Transverse colon (tissue), 4 donors: Measurements from ENCODE around the gene RBM20. TPM values are rescaled to one million over a fixed set of nuclear protein-coding genes. Genes with fewer than 3 reads are reported as not detected.

Experiments
- DNase-seq: peaks from one replicate; pipeline ENCODE4 v3.0.0-alpha.2; 2019
- H3K27ac ChIP-seq, 4 donors: fragments of 200-600 bp; sonication (generic); 2 replicates each; pipeline ENCODE4 v1.5.1; 2016 to 2018; ENCODE audit warnings: inconsistent platforms in 4 of 4
- H3K27me3 ChIP-seq: fragments of 200-600 bp; sonication (generic); 2 replicates; pipeline ENCODE4 v1.5.1; 2017; ENCODE audit warnings: inconsistent platforms
- H3K36me3 ChIP-seq, 4 donors: fragments of 200-600 bp; sonication (generic); 2 replicates each; pipeline ENCODE4 v1.5.1; 2017 to 2019; ENCODE audit warnings: inconsistent platforms in 4 of 4
- H3K4me1 ChIP-seq, 4 donors: fragments of 200-600 bp; sonication (generic); 2 replicates each; pipeline ENCODE4 v1.5.1; 2017 to 2020; ENCODE audit warnings: inconsistent platforms in 4 of 4
- H3K4me3 ChIP-seq, 4 donors: fragments of 200-600 bp; sonication (generic); 1 replicate in 1 of 4; 2 replicates in 3 of 4; pipeline versions ENCODE4 v1.5.1 to v1.6.1; 2017 to 2019; ENCODE audit warnings: inconsistent platforms in 4 of 4
- H3K9me3 ChIP-seq, 2 donors: fragments of 200-600 bp; sonication (generic); 2 replicates each; pipeline ENCODE4 v1.5.1; 2017 to 2019; ENCODE audit warnings: inconsistent platforms in 2 of 2
- CTCF ChIP-seq, 5 experiments: fragments of 200-600 bp in 3 of 5; fragments of 450-650 bp in 2 of 5; sonication (generic) in 3 of 5; IDR thresholded peaks; 1 replicate in 2 of 5; 2 replicates in 3 of 5; pipeline ENCODE4 v1.5.1; 2016 to 2017; ENCODE audit warnings: antibody characterized with exemption in 5 of 5, inconsistent platforms in 3 of 5, mild to moderate bottlenecking in 2 of 5, moderate library complexity in 1 of 5
- EP300 ChIP-seq: sonication (generic); formaldehyde crosslinking; IDR thresholded peaks from one replicate; pipeline ENCODE4 v1.6.1; 2017; ENCODE audit warnings: antibody characterized with exemption, low read depth
- POLR2A ChIP-seq: fragments of 450-650 bp; IDR thresholded peaks from one replicate; pipeline ENCODE4 v1.6.1; 2016; ENCODE audit warnings: antibody characterized with exemption, mild to moderate bottlenecking, moderate library complexity
- POLR2AphosphoS5 ChIP-seq, 3 donors: sonication (generic); formaldehyde crosslinking; IDR thresholded peaks; one replicate each; pipeline ENCODE4 v1.6.1; 2016; ENCODE audit warnings: antibody characterized with exemption in 3 of 3
- WGBS, 2 donors: methylation state at CpG; one replicate each; pipeline ENCODE4 v1.1.5; 2018; ENCODE audit warnings: low coverage in 1 of 2; 5-methylcytosine and 5-hydroxymethylcytosine counted together
- in situ Hi-C, 4 donors: fragments of 200-750 bp; cut with MboI; loops; one replicate each; pipeline versions ENCODE4 v1.15.0 to v1.15.1; 2017; ENCODE audit warnings: low sequenced_read_pairs in 3 of 4, low pct_ligation_motif_present in 1 of 4, low pct_unique_long_range_greater_than_20kb in 1 of 4
- intact Hi-C: fragments of 100-400 bp; cut with DNase I; formaldehyde crosslinking; loops from one replicate; pipeline ENCODE4 v1.15.1; 2023; ENCODE audit warnings: low total_unique reads
- total RNA-seq, 4 donors: library from RNA; depleted of rRNA; stranded (reverse); fragments of >200 nt; gene quantifications; one replicate each; pipeline ENCODE4 v1.1.0, GENCODE V29; 2016

RBM20 gene
- total RNA-seq, 4 donors from 2014 or later = 1.2 to 10.5 (median 2.9) TPM

- Histone ChIP-seq H3K4me3 (no peak overlapping the region), H3K9me3 (no peaks in the 10 kb centered on the region), H3K27ac (peak overlapping the region in 3 of 4 donors; percentile 8 to 67 (median 63)), H3K4me1 (peaks cover 18 to 53% (median 30%) of the 10 kb centered on the region in 4 donors), H3K27me3 (no peaks in the 10 kb centered on the region), H3K36me3 (no peaks in the 10 kb centered on the region)
- no peak for DNase-seq
- intact Hi-C loops (no loop called here), in situ Hi-C loops (loop anchor here in 2 of 4 donors (10.0 kb wide), 2 partner anchors 80 to 90 kb away; no protein-coding TSS in a partner anchor)
- 77 to 79% methylated on average over 2 to 5 of the region's 5 CpGs for WGBS, 2 donors
- TF ChIP-seq POLR2A (no peak), POLR2AphosphoS5 (IDR thresholded peaks at IDR 0.05) (peak in 1 of 3 donors; percentile 75), EP300 (no peak), CTCF (IDR thresholded peaks at IDR 0.05) (no peak)
Observed at GRCh38 chr10:110805292-110805691, 161.2 kb downstream of the RBM20 start.

- in situ Hi-C loops = loop anchor here in 2 of 4 donors (10.0 kb wide), 2 partner anchors 78 to 88 kb away; no protein-coding TSS in a partner anchor
- no peak overlapping the region for H3K4me3 ChIP-seq
- no peaks in the 10 kb centered on the region for H3K9me3 ChIP-seq
- H3K4me1 ChIP-seq = peaks cover 18 to 53% (median 30%) of the 10 kb centered on the region in 4 donors
- WGBS, 2 donors = 76 to 79% methylated on average over 2 to 4 of the region's 4 CpGs
- no peak for DNase-seq
- H3K36me3 ChIP-seq = no peaks in the 10 kb centered on the region
- intact Hi-C loops = no loop called here
- no peak overlapping the region for H3K27ac ChIP-seq
- H3K27me3 ChIP-seq = no peaks in the 10 kb centered on the region
- TF ChIP-seq POLR2AphosphoS5 (IDR thresholded peaks at IDR 0.05) (no peak), EP300 (no peak), POLR2A (no peak), CTCF (IDR thresholded peaks at IDR 0.05) (no peak)
Observed at GRCh38 chr10:110806335-110806734, 162.2 kb downstream of the RBM20 start.

GRCh38 chr10:110808123-110808522, 164.0 kb downstream of the RBM20 start:
- DNase-seq = no peak
- Histone ChIP-seq H3K9me3 (no peaks in the 10 kb centered on the region), H3K36me3 (no peaks in the 10 kb centered on the region), H3K4me3 (no peak overlapping the region), H3K4me1 (peaks cover 11 to 40% (median 20%) of the 10 kb centered on the region in 4 donors), H3K27me3 (no peaks in the 10 kb centered on the region), H3K27ac (peak overlapping the region; percentile 44 to 73 (median 58))
- intact Hi-C loops (no loop called here), in situ Hi-C loops (loop anchor here in 2 of 4 donors (10.0 kb wide), 2 partner anchors 77 to 87 kb away; no protein-coding TSS in a partner anchor)
- 94% methylated on average over 3 of the region's 3 CpGs; no CpG with 5 or more reads in 1 of the 2 donors for WGBS, 2 donors
- TF ChIP-seq POLR2AphosphoS5 (IDR thresholded peaks at IDR 0.05) (no peak), POLR2A (no peak)

GRCh38 chr10:110808615-110809014, 164.5 kb downstream of the RBM20 start:
- peak; percentile 45 for DNase-seq
- Histone ChIP-seq H3K4me1 (peaks cover 7 to 35% (median 16%) of the 10 kb centered on the region in 4 donors), H3K36me3 (no peaks in the 10 kb centered on the region), H3K4me3 (no peak overlapping the region), H3K27ac (peak overlapping the region; percentile 44 to 73 (median 58)), H3K9me3 (no peaks in the 10 kb centered on the region), H3K27me3 (no peaks in the 10 kb centered on the region)
- intact Hi-C loops = no loop called here
- in situ Hi-C loops = loop anchor here in 2 of 4 donors (10.0 kb wide), 2 partner anchors 76 to 86 kb away; no protein-coding TSS in a partner anchor
- 48 to 57% methylated on average over 3 to 5 of the region's 5 CpGs for WGBS, 2 donors
- TF ChIP-seq POLR2AphosphoS5 (IDR thresholded peaks at IDR 0.05) (peak in 2 of 3 donors; percentile 47 to 64), POLR2A (peak; percentile 34), CTCF (IDR thresholded peaks at IDR 0.05) (no peak), EP300 (peak; percentile 36)

- in situ Hi-C loops (no loop called here), intact Hi-C loops (no loop called here)
- Histone ChIP-seq H3K4me1 (peaks cover 0 to 14% (median 6%) of the 10 kb centered on the region in 4 donors), H3K27me3 (no peaks in the 10 kb centered on the region), H3K27ac (no peak overlapping the region), H3K4me3 (no peak overlapping the region), H3K36me3 (no peaks in the 10 kb centered on the region), H3K9me3 (no peaks in the 10 kb centered on the region)
- no peak for DNase-seq
- WGBS, 2 donors = 81 to 88% methylated on average over 6 to 9 of the region's 9 CpGs
- TF ChIP-seq POLR2AphosphoS5 (IDR thresholded peaks at IDR 0.05) = no peak
- no peak for TF ChIP-seq EP300
Observed at GRCh38 chr10:110810625-110811024, 166.5 kb downstream of the RBM20 start.
